ENCODE data around the gene FIBIN. TPM values are rescaled to one million over a fixed set of nuclear protein-coding genes. Genes with fewer than 3 reads are reported as not detected.

Gene FIBIN
- polyA plus RNA-seq, 1 donor from 2014 or later: not detected

DNA sequence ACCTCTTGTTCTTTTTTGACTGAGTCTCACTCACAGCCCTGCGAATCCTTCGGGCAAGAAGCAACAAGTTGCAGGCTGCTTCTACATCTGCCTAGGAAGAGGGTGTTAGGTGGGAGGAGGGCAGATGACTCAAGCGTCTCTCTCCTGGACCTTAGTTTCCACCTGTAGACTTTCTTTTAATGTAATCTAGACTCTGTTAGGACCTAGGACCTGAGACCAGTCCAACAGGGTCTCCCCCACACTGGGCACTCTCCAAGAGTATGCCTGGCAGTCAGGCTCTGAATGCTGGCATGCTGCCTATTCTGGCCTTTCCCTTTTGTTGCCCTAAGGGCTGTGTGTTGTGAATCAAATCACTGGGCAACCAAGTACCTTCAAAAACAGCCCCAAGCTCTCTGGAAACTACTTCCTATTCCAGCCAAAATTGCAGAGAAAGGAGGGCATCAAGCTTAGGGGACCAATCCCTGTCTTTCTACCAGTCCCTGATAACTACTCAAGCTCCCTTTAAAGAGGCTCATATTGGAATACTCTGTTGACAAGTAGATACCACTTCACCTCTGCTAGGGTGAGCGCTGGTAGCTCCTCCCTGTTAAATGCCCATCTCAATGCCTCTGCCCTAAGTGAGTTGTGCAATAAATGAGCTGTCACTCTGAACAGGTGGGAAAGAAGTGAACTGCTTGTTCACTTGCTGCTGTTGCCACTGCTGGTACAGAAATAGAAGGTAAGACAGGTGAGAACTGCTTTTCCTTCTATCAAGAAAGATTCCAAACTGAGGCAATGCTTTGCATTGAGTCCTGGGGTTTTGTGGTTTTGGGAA lies 46.6 kb downstream of the FIBIN start, which contains the start of gene BBOX1:
BBOX1 (plus strand) TSS at position 514 of the 814 bp plus-strand sequence. CDS start 14,616 bp downstream, outside the sequence.
- Histone ChIP-seq H3K9me2 (ENCODE audit: insufficient read depth, low read length) (no peaks in the 10 kb centered on the region), H4K20me1 (ENCODE audit: insufficient read depth) (no peaks in the 10 kb centered on the region), H3K9me3 (ENCODE audit: low read length) (no peaks in the 10 kb centered on the region), H2AFZ (ENCODE audit: low read depth, low read length) (no peak within 1 kb of the TSS), H3K36me3 (ENCODE audit: insufficient read depth, low read length) (no peaks in the 10 kb centered on the region), H3K4me2 (ENCODE audit: low read length) (no peak within 1 kb of the TSS), H3K27ac (ENCODE audit: low read length) (no peak within 1 kb of the TSS), H3K9ac (ENCODE audit: low read length) (no peak within 1 kb of the TSS), H3K79me2 (replicated peaks; ENCODE audit: insufficient read depth, low read length) (no peaks in the 10 kb centered on the region), H3K4me3 (ENCODE audit: low read length) (no peak within 1 kb of the TSS), H3F3A (ENCODE audit: insufficient read depth, low read length, poor library complexity, severe bottlenecking) (no peaks in the 10 kb centered on the region), H3K27me3 (ENCODE audit: insufficient read depth, low read depth, low read length) (no peaks in the 10 kb centered on the region)
- no peak for TF ChIP-seq POLR2AphosphoS5 (IDR thresholded peaks at IDR 0.05)
- TF ChIP-seq, protein P1, sequence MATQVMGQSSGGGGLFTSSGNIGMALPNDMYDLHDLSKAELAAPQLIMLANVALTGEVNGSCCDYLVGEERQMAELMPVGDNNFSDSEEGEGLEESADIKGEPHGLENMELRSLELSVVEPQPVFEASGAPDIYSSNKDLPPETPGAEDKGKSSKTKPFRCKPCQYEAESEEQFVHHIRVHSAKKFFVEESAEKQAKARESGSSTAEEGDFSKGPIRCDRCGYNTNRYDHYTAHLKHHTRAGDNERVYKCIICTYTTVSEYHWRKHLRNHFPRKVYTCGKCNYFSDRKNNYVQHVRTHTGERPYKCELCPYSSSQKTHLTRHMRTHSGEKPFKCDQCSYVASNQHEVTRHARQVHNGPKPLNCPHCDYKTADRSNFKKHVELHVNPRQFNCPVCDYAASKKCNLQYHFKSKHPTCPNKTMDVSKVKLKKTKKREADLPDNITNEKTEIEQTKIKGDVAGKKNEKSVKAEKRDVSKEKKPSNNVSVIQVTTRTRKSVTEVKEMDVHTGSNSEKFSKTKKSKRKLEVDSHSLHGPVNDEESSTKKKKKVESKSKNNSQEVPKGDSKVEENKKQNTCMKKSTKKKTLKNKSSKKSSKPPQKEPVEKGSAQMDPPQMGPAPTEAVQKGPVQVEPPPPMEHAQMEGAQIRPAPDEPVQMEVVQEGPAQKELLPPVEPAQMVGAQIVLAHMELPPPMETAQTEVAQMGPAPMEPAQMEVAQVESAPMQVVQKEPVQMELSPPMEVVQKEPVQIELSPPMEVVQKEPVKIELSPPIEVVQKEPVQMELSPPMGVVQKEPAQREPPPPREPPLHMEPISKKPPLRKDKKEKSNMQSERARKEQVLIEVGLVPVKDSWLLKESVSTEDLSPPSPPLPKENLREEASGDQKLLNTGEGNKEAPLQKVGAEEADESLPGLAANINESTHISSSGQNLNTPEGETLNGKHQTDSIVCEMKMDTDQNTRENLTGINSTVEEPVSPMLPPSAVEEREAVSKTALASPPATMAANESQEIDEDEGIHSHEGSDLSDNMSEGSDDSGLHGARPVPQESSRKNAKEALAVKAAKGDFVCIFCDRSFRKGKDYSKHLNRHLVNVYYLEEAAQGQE (IDR thresholded peaks at IDR 0.05; ENCODE audit: borderline replicate concordance): no peak
- no peak for TF ChIP-seq EZH2 (IDR thresholded peaks at IDR 0.05; ENCODE audit: borderline replicate concordance, insufficient read depth, low read length, poor library complexity, severe bottlenecking)
- no peak for TF ChIP-seq MXI1 (conservative IDR thresholded peaks at IDR 0.05; ENCODE audit: poor library complexity, severe bottlenecking)
- no peak for TF ChIP-seq CTCF (IDR thresholded peaks at IDR 0.05; ENCODE audit: poor library complexity, severe bottlenecking)
- TF ChIP-seq EP300 (conservative IDR thresholded peaks at IDR 0.05; ENCODE audit: poor library complexity, severe bottlenecking): no peak
- TF ChIP-seq SMC3 (conservative IDR thresholded peaks at IDR 0.05; ENCODE audit: poor library complexity): no peak
- no peak for TF ChIP-seq TAF1 (IDR thresholded peaks at IDR 0.05; ENCODE audit: low read depth)
- no peak for TF ChIP-seq RAD21 (conservative IDR thresholded peaks at IDR 0.05)

DNA sequence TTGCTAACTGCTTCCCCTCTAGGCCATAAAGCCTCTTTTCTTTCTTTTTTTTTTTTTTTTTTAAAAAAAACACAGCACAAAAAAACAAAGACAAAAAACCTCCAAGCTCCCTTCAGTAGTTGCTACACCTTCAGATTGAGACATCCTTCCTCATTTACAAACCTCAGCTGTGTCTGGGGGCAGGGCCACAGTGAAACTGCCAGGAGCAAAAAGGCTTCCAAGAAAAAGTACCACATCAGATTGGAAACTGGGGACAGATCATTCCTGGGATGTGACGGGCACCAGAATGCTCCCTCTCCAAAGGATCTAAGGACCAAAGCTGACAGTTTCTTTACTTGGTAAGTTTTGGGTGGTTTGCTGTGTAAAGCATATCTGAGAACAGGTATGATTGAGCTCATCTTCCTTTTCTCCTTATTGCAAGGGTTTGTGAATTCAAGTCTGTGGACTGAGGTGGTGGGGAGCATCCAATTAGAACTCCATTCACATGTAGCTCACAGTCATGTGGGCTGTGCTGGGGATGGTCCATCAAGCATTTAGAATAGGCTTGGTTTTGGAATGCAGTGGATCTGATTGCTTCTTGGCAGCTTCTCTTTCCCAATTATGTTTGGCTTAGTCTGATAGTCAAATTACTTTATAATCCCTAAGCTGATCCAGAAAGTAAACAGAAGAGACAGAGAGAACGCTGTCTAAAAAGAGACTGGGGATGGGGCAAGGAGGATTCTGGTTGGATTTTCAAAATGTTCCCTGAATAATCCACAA lies 47.4 kb downstream of the FIBIN start:
- no peak for TF ChIP-seq MXI1 (conservative IDR thresholded peaks at IDR 0.05; ENCODE audit: poor library complexity, severe bottlenecking)
- no peak for TF ChIP-seq RAD21 (conservative IDR thresholded peaks at IDR 0.05)
- H3K9me3 ChIP-seq (ENCODE audit: low read length): no peaks in the 10 kb centered on the region
- H3K27ac ChIP-seq (ENCODE audit: low read length): no peak overlapping the region
- no peaks in the 10 kb centered on the region for H4K20me1 ChIP-seq (ENCODE audit: insufficient read depth)
- no peaks in the 10 kb centered on the region for H3K79me2 ChIP-seq (replicated peaks; ENCODE audit: insufficient read depth, low read length)
- H3K9ac ChIP-seq (ENCODE audit: low read length): no peak overlapping the region
- no peaks in the 10 kb centered on the region for H3K9me2 ChIP-seq (ENCODE audit: insufficient read depth, low read length)
- no peak overlapping the region for H2AFZ ChIP-seq (ENCODE audit: low read depth, low read length)
- H3K36me3 ChIP-seq (ENCODE audit: insufficient read depth, low read length): no peaks in the 10 kb centered on the region
- H3K4me3 ChIP-seq (ENCODE audit: low read length): no peak overlapping the region
- no peaks in the 10 kb centered on the region for H3K27me3 ChIP-seq (ENCODE audit: insufficient read depth, low read depth, low read length)
- H3F3A ChIP-seq (ENCODE audit: insufficient read depth, low read length, poor library complexity, severe bottlenecking): no peaks in the 10 kb centered on the region
- H3K4me2 ChIP-seq (ENCODE audit: low read length): no peak overlapping the region

Other genes starting within 250 kb of the FIBIN start
- gene BBOX1, start 46.7 kb downstream of the FIBIN start, polyA plus RNA-seq: not detected in 2 replicates